ENCODE data around the gene MEIS2. TPM values are rescaled to one million over a fixed set of nuclear protein-coding genes. Genes with fewer than 3 reads are reported as not detected.

The MEIS2 gene
- total RNA-seq, 4 donors from 2014 or later, result 9.0 to 18.5 (median 16.3) TPM

- Histone ChIP-seq H3K9me3 (no peaks in the 10 kb centered on the region), H3K27ac (no peak overlapping the region), H3K4me1 (peaks cover 15% of the 10 kb centered on the region), H3K36me3 (peaks cover 21% of the 10 kb centered on the region), H3K4me3 (no peak overlapping the region), H3K27me3 (no peaks in the 10 kb centered on the region)
- no peak for DNase-seq (ENCODE audit: low spot score in 2 of 2)
- 76% methylated on average over 3 of the region's 3 CpGs for WGBS
- TF ChIP-seq EP300 (IDR thresholded peaks at IDR 0.05) (no peak), POLR2AphosphoS5 (IDR thresholded peaks at IDR 0.05) (no peak), POLR2A (IDR thresholded peaks at IDR 0.05) (no peak), CTCF (IDR thresholded peaks at IDR 0.05) (no peak)
Observed at GRCh38 chr15:37084602-37085001, 15.7 kb downstream of the MEIS2 start.

- no peaks in the 10 kb centered on the region for H3K27me3 ChIP-seq
- H3K4me1 ChIP-seq, result peaks cover 16% of the 10 kb centered on the region
- no peak overlapping the region for H3K4me3 ChIP-seq
- TF ChIP-seq CTCF (IDR thresholded peaks at IDR 0.05) (no peak), EP300 (IDR thresholded peaks at IDR 0.05) (no peak), POLR2AphosphoS5 (IDR thresholded peaks at IDR 0.05) (no peak)
- H3K36me3 ChIP-seq, result peaks cover 21% of the 10 kb centered on the region
- no peaks in the 10 kb centered on the region for H3K9me3 ChIP-seq
- H3K27ac ChIP-seq, result no peak overlapping the region
- DNase-seq (ENCODE audit: low spot score in 2 of 2), result no peak
- 88% methylated on average over 6 of the region's 6 CpGs for WGBS
Observed at GRCh38 chr15:37083610-37084009, 16.7 kb downstream of the MEIS2 start.

- H3K36me3 ChIP-seq, result peaks cover 21% of the 10 kb centered on the region
- TF ChIP-seq EP300 (IDR thresholded peaks at IDR 0.05), result no peak
- no peak for TF ChIP-seq POLR2AphosphoS5 (IDR thresholded peaks at IDR 0.05)
- no peak for TF ChIP-seq POLR2A (IDR thresholded peaks at IDR 0.05)
- no peak for TF ChIP-seq CTCF (IDR thresholded peaks at IDR 0.05)
- H3K4me1 ChIP-seq, result peaks cover 11% of the 10 kb centered on the region
- no peaks in the 10 kb centered on the region for H3K27me3 ChIP-seq
- no peak overlapping the region for H3K27ac ChIP-seq
- 93% methylated on average over 5 of the region's 5 CpGs for whole genome bisulfite sequencing
- no peak for DNase-seq (ENCODE audit: low spot score in 2 of 2)
- no peaks in the 10 kb centered on the region for H3K9me3 ChIP-seq
- H3K4me3 ChIP-seq, result no peak overlapping the region
Observed at GRCh38 chr15:37081983-37082382, 18.4 kb downstream of the MEIS2 start.

GRCh38 chr15:37080261-37080921 is 20.0 kb downstream of the MEIS2 start:
- no peak for DNase-seq (ENCODE audit: low spot score in 2 of 2)
- H3K9me3 ChIP-seq, result no peaks in the 10 kb centered on the region
- no peak overlapping the region for H3K4me3 ChIP-seq
- 42% methylated on average over 5 of the region's 5 CpGs for WGBS
- TF ChIP-seq POLR2A (IDR thresholded peaks at IDR 0.05) (no peak), CTCF (IDR thresholded peaks at IDR 0.05) (no peak), POLR2AphosphoS5 (IDR thresholded peaks at IDR 0.05) (no peak), EP300 (IDR thresholded peaks at IDR 0.05) (no peak)
- H3K27ac ChIP-seq, result no peak overlapping the region
- H3K4me1 ChIP-seq, result peaks cover 11% of the 10 kb centered on the region
- no peaks in the 10 kb centered on the region for H3K27me3 ChIP-seq
- H3K36me3 ChIP-seq, result peaks cover 21% of the 10 kb centered on the region

GRCh38 chr15:37079726-37080125 is 20.6 kb downstream of the MEIS2 start:
- H3K27me3 ChIP-seq, result no peaks in the 10 kb centered on the region
- TF ChIP-seq POLR2AphosphoS5 (IDR thresholded peaks at IDR 0.05), result no peak
- no peak for TF ChIP-seq EP300 (IDR thresholded peaks at IDR 0.05)
- no peak for TF ChIP-seq CTCF (IDR thresholded peaks at IDR 0.05)
- no peak for TF ChIP-seq POLR2A (IDR thresholded peaks at IDR 0.05)
- H3K4me1 ChIP-seq, result peaks cover 11% of the 10 kb centered on the region
- no peak overlapping the region for H3K27ac ChIP-seq
- DNase-seq (ENCODE audit: low spot score in 2 of 2), result no peak
- H3K36me3 ChIP-seq, result peaks cover 21% of the 10 kb centered on the region
- H3K9me3 ChIP-seq, result no peaks in the 10 kb centered on the region
- 36% methylated on average over 6 of the region's 6 CpGs for WGBS
- no peak overlapping the region for H3K4me3 ChIP-seq

Data from suprapubic skin (tissue), 4 donors.